Muscle of leg (tissue), 11 donors: Measurements from ENCODE around the gene TCFL5. TPM values are rescaled to one million over a fixed set of nuclear protein-coding genes. Genes with fewer than 3 reads are reported as not detected.

ENCODE experiments used
- DNase-seq: peaks from one replicate; pipeline ENCODE4 v3.0.0; 2013
- H3K27ac ChIP-seq: one replicate; pipeline ENCODE4 v1.5.1; 2013; ENCODE audit warnings: mild to moderate bottlenecking, low read length, control low read depth
- H3K27me3 ChIP-seq: one replicate; pipeline ENCODE4 v1.6.1; 2013; ENCODE audit warnings: low read length; ENCODE audit not compliant: control insufficient read depth, insufficient read depth
- H3K36me3 ChIP-seq: one replicate; pipeline ENCODE4 v1.6.1; 2013; ENCODE audit warnings: low read length; ENCODE audit not compliant: control insufficient read depth, insufficient read depth
- H3K4me1 ChIP-seq: one replicate; pipeline ENCODE4 v1.6.1; 2013; ENCODE audit warnings: low read length; ENCODE audit not compliant: control insufficient read depth, insufficient read depth
- H3K4me3 ChIP-seq: one replicate; pipeline ENCODE4 v1.5.1; 2013; ENCODE audit warnings: low read length, control low read depth
- H3K9me3 ChIP-seq: replicated peaks from 2 replicates; pipeline ENCODE4 v1.6.1; 2013; ENCODE audit warnings: low read depth, low read length; ENCODE audit not compliant: control insufficient read depth
- WGBS: methylation state at CpG from one replicate; pipeline ENCODE4 v1.1.5; 2013; ENCODE audit warnings: missing lambda C conversion rate; ENCODE audit not compliant: insufficient coverage; 5-methylcytosine and 5-hydroxymethylcytosine counted together
- polyA plus RNA-seq, 8 donors: library from polyadenylated mRNA; unstranded; fragments of 120-200 nt; gene quantifications; one replicate each; pipeline versions ENCODE4 v1.2.1 to v1.2.3, GENCODE V29; 2013; ENCODE audit warnings: inconsistent platforms in 1 of 8, low replicate concordance in 1 of 8; ENCODE audit not compliant: insufficient read length in 8 of 8, insufficient read depth in 1 of 8
- total RNA-seq: library from RNA; stranded (reverse); fragments of 120-200 nt; gene quantifications from one replicate; pipeline ENCODE4 v1.2.4, GENCODE V29; 2013

The TCFL5 gene
- total and polyA plus RNA-seq, 9 donors = 6.1 to 12.1 (median 8.2) TPM

DNA sequence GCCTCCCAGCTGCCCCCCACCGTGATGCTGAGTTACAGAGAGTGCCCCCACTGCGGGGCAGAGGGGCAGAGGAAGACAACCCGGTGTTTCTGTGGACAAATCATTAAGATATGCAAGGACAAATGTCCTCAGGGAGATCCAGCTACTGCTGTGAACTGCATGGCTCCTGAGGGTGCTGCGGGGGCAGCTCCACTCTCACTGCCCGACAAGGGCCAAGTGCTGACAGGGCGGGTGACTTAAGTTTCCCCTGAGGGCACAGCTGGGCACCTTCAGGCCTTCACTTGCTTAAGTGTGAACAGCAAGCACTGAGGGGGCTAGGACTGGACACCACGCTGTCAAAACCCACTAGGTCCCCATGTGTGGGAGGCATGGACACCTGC, 26.2 kb upstream of the TCFL5 start:
- Histone ChIP-seq H3K4me1 (peaks cover 2% of the 10 kb centered on the region), H3K27me3 (no peaks in the 10 kb centered on the region), H3K27ac (peak overlapping the region; percentile 35), H3K4me3 (no peak overlapping the region), H3K36me3 (peaks cover 71% of the 10 kb centered on the region), H3K9me3 (no peaks in the 10 kb centered on the region)
- 85% methylated on average over 6 of the region's 7 CpGs for WGBS
- DNase-seq = no peak

DNA sequence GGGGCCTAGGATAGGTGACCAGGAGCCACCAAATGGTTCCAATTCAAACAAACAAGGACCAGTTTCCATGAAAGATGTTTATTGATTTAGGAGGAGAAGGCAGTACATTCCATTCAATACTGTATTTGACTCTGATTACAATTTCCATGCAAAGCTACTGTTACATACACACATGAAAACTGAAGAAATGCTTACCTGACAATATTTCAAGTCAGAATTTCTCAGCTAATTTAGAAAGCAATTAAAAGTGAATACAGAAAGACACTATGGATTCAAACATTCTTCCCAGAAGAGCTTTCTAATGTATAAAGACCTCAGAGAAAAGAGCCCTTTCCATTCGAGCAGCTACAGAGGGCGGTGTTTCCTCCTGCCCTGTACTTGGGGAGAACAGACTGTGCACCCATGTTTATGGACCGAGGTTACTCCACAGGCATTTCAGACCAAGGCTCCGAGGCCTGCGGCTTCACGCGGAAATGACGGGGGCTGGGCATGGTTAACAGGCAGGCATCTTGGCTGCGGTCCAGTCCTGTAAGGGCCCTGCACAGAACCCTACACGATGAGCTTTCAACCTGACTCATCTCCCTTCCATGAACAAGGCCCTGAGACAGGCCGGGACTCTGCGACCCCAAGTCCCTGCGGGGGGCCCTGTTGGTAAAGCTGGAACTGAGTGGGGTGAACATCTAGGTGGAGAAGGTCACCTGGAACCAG, 25.7 kb upstream of the TCFL5 start:
- Histone ChIP-seq H3K27ac (peak overlapping the region; percentile 35), H3K36me3 (peaks cover 65% of the 10 kb centered on the region), H3K4me3 (no peak overlapping the region), H3K9me3 (no peaks in the 10 kb centered on the region), H3K27me3 (no peaks in the 10 kb centered on the region), H3K4me1 (peaks cover 2% of the 10 kb centered on the region)
- no peak for DNase-seq
- 74% methylated on average over 11 of the region's 13 CpGs for WGBS

DNA sequence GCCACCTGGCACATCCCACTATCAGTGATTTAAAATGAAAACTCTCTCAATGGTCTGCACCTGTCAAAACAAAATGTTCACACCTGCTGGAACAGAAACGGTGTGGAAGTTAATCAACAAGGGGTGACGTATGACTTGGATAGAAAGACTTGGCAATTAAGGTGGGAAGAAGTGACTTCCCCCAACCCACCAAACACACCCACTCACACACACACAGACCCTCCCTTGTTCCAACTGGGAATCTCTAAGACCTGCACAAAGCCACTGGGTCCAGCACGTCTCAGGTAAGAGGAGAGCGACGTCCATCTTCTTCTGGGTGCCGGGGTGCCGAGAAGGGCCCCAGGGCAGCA, 25.1 kb upstream of the TCFL5 start:
- no peak for DNase-seq
- Histone ChIP-seq H3K4me1 (peaks cover 2% of the 10 kb centered on the region), H3K27me3 (no peaks in the 10 kb centered on the region), H3K27ac (no peak overlapping the region), H3K36me3 (peaks cover 64% of the 10 kb centered on the region), H3K9me3 (no peaks in the 10 kb centered on the region), H3K4me3 (no peak overlapping the region)
- 96% methylated on average over 5 of the region's 7 CpGs for WGBS

DNA sequence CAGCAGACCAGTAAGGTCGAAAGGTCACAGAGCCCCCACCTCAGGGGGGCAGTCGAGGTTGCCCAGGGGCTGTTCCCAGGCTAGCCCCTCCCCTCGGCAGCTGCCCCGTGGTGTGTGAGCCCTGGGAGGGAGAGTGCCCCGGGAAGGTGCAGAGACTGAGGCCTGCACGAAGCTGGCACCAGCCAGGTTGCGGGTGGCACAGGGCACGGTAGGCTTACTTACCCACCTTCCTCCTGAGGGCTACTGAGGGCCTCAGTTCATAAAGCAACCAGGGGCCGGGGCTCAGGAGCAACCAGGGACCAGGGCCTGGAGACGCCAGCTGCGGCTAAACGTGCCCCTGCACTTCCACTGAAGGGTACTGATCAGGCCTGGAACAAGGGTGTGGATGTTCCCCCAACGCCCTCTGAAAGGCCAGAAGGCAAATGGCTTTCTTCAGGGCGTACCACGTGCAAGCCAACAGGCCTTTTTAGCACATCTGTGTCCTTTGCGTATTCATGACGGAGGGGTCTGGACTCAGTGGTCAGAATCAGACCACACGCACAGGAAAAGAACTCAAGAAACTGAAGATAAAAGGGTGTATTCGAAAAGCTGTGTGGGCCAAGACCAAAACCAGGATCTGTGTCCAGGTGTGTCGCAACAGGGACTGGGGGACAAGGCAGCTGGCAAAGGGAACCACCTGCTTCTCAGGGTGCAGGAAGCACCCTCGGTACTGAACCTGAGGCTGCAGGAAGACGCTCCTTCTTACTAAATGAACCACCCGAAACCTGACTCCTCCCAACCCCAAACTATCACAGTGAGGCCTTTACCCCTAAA, 24.5 kb upstream of the TCFL5 start:
- 79% methylated on average over 21 of the region's 23 CpGs for WGBS
- Histone ChIP-seq H3K27ac (no peak overlapping the region), H3K4me3 (no peak overlapping the region)

DNA sequence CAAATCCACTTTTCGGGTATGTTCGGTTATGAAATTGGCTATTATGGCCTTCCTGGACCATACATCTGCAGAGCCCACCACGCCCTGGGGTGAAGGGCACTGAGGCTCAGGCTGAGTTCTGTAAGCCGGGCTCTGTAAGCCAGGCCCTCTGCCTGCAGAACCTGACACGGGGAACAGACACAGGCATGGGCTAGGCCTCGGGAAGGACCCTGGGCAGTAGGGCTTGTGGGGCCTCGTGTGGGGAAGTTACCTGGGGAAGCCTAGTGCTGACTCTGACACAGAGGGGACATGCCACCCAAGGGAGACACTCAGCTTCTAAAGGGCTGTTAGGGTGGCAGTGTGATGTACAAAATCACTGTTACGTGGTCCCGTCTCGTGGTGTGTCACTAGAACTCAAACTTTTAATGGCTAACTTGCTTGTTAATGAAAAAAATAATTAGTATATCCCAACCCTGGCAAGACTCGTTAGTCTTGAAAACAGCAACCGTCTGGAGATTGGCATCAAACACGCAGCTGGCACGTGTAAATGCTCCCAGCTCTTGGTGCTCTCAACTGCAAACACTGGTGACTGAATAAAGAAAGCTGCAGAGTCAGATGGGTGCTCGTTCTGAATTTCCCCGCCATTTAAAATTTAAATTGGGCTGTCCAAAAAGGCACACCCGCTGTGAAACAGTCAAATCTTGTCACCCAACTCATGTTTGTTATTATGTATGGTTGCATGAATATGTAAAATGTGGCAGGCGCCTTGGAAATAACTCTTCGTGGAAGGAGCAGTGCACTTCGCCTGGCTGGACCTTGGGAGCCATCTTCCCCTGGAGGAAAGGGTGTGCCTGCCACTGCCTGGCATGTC, 23.6 kb upstream of the TCFL5 start:
- WGBS = 66% methylated on average over 15 of the region's 20 CpGs
- no peaks in the 10 kb centered on the region for H3K9me3 ChIP-seq
- H3K36me3 ChIP-seq = peaks cover 64% of the 10 kb centered on the region
- peaks cover 2% of the 10 kb centered on the region for H3K4me1 ChIP-seq
- H3K4me3 ChIP-seq = no peak overlapping the region
- no peaks in the 10 kb centered on the region for H3K27me3 ChIP-seq
- no peak for DNase-seq
- no peak overlapping the region for H3K27ac ChIP-seq

More for the DNA sequence above, 24.5 kb upstream of the TCFL5 start:
- H3K4me1 ChIP-seq = peaks cover 2% of the 10 kb centered on the region
- DNase-seq = no peak
- no peaks in the 10 kb centered on the region for H3K9me3 ChIP-seq
- peaks cover 64% of the 10 kb centered on the region for H3K36me3 ChIP-seq
- no peaks in the 10 kb centered on the region for H3K27me3 ChIP-seq

DNA sequence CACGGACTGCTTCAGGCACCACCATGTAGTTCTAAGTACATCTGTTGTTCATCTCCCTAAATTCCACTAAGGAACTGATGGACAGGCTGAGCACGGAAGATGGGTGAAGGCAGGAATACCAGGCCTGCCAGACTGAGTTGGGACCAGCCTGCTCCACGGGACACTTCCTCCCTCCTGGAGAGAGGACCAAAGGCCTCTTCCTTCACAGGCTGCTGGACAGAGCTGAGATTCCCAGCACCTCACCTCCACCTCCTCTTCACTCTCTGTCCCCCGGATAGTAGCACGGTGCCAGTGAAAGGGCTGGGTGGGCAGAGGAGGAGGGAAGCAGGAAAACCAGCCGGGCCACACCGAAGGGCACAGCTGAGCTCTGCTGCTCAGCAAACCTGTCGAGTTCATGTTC, 22.9 kb upstream of the TCFL5 start:
- no peak overlapping the region for H3K27ac ChIP-seq
- H3K4me1 ChIP-seq = peaks cover 2% of the 10 kb centered on the region
- peaks cover 3% of the 10 kb centered on the region for H3K27me3 ChIP-seq
- no peak overlapping the region for H3K4me3 ChIP-seq
- 58% methylated on average over 2 of the region's 8 CpGs for WGBS
- peaks cover 62% of the 10 kb centered on the region for H3K36me3 ChIP-seq
- no peak for DNase-seq
- H3K9me3 ChIP-seq = no peaks in the 10 kb centered on the region

DNA sequence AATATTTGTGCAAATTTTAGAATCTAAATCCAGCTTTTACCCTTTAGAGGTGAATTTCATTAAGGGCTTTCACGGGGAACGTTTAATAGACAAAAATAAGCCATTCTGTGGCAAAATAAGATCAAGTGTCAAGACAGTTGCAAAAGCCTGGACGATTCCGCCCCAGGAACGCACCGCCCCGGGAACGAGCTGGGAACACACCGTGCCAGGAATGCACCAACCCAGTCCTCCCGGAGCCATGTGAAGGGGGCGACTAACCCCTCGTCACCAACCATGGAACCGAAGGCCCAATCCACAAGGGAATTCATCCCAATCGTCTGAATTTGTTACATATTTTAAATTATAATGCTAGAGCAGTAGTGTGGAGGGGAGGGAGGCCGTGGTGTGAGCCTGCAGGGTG, 20.8 kb upstream of the TCFL5 start:
- Histone ChIP-seq H3K27me3 (peaks cover 10% of the 10 kb centered on the region), H3K27ac (no peak overlapping the region), H3K4me1 (peaks cover 2% of the 10 kb centered on the region), H3K36me3 (peaks cover 40% of the 10 kb centered on the region), H3K9me3 (no peaks in the 10 kb centered on the region), H3K4me3 (no peak overlapping the region)
- no peak for DNase-seq
- 80% methylated on average over 7 of the region's 15 CpGs for WGBS

DNA sequence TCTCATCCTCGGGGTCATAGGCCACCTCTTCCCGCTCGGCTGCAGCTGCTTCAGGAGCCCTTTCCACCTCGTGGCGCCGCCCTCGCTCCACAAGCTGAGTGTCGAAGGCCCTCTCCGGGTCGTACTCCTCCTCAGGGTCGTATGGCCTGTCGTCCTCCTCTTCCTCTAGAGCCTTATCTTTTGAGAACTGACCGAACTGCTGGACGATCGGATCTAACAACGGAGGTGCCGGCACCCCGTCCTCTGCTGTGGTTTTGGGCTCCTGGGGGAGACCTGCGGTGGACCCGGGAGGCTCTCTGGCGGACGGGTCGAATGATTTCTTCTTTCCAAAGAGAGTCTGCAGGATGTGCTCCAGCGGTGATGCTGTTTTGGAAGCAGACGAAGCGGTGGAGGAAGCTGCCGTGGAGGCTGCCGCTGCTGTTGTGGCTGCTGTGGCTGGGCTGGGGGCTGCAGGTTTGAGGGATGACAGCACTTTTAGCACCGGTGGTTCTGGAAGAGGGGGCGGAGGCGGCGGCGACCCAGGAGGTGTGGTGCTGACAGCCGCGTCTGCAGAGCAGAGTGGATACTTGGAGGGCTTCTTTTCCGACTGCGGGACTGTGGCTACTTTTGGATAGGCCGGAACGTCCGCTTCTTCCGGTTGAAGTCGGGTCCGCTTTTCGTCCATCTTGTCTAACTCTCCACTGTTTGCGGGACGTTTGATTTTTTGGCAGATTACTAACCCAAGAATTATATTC, 20.2 kb upstream of the TCFL5 start:
- DNase-seq = no peak
- peaks cover 38% of the 10 kb centered on the region for H3K36me3 ChIP-seq
- no peak overlapping the region for H3K4me3 ChIP-seq
- H3K9me3 ChIP-seq = no peaks in the 10 kb centered on the region
- H3K4me1 ChIP-seq = peaks cover 8% of the 10 kb centered on the region
- 90% methylated on average over 41 of the region's 46 CpGs for WGBS
- H3K27ac ChIP-seq = no peak overlapping the region
- H3K27me3 ChIP-seq = peaks cover 10% of the 10 kb centered on the region

DNA sequence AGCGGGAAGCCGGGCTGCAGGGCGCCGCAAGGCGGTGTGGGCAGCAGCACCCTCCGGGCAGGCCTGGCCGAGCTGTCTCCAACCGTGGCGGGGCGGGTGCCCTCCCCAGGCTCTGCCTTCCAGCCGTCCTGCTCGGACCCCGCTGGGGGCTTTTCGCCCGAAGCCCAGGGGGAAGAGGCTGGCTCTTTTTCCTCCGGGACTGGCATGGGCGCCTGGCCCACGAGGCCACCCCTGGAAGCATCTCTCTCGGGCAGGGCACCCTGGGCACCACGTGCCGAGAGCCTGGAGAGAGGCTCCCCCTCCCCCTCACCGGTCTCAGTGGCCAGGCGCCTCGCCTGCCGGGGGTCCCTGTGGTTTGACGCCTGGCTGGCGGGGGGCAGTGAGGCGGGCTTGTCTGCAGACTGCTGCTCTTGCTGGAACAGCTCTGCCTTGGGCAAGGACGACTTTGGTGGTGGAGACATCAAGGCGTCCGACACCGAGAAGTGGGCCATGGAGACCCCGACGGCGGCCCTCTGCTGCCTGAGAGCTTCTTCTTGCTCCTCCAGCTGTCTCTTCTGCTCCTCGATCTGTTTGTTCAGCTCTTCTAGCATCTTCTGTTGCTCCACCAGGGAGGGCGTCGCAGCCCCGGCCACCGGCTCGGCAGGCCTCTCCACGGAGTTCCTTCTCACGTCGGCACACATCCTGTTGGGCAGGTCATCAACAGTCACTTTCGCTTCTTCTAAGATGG, 19.5 kb upstream of the TCFL5 start:
- no peak for DNase-seq
- Histone ChIP-seq H3K27ac (no peak overlapping the region), H3K27me3 (peaks cover 10% of the 10 kb centered on the region), H3K4me1 (peaks cover 15% of the 10 kb centered on the region), H3K9me3 (no peaks in the 10 kb centered on the region), H3K4me3 (no peak overlapping the region), H3K36me3 (peaks cover 32% of the 10 kb centered on the region)
- WGBS = 90% methylated on average over 42 of the region's 45 CpGs
